Activated CD8-positive, alpha-beta T cell treated with anti-CD3 and anti-CD28 coated beads for 36 hours (primary cell): ENCODE results near the gene LINC00237. TPM values are rescaled to one million over a fixed set of nuclear protein-coding genes. Genes with fewer than 3 reads are reported as not detected.

Experiments
- ATAC-seq: fragments of 200-7000 bp; cut with Tn5 transposase; one replicate; pipeline ENCODE4 v1.10.0; 2021; ENCODE audit warnings: mild to moderate bottlenecking, moderate library complexity
- CTCF ChIA-PET: fragments of 350-600 bp; sonication (Branson Sonifier 250); formaldehyde crosslinking; loops from one replicate; lab custom pipeline; 2021; ENCODE audit warnings: antibody characterized with exemption; lab: Charles Lee
- POLR2A ChIA-PET: fragments of 350-600 bp; sonication (Branson Sonifier 250); formaldehyde crosslinking; loops from one replicate; lab custom pipeline; 2021; ENCODE audit warnings: antibody characterized with exemption; lab: Charles Lee
- DNase-seq: peaks from one replicate; pipeline ENCODE4 v3.0.0-alpha.2; 2020
- H3K27ac Mint-ChIP-seq: one replicate; pipeline ENCODE4 v1.8.0; 2021; ENCODE audit warnings: mild to moderate bottlenecking, mixed read lengths
- H3K27me3 Mint-ChIP-seq: one replicate; pipeline ENCODE4 v1.8.0; 2021; ENCODE audit warnings: mixed read lengths
- H3K36me3 Mint-ChIP-seq: one replicate; pipeline ENCODE4 v1.8.0; 2021; ENCODE audit warnings: low read depth, mixed read lengths
- H3K4me1 Mint-ChIP-seq: one replicate; pipeline ENCODE4 v1.8.0; 2021; ENCODE audit warnings: low read depth, mixed read lengths
- H3K4me3 Mint-ChIP-seq: one replicate; pipeline ENCODE4 v1.8.0; 2021; ENCODE audit warnings: mild to moderate bottlenecking, moderate library complexity, mixed read lengths
- H3K9me3 Mint-ChIP-seq: one replicate; pipeline ENCODE4 v1.8.0; 2021; ENCODE audit warnings: mixed read lengths
- intact Hi-C: fragments of 100-400 bp; cut with micrococcal nuclease; formaldehyde crosslinking; loops from one replicate; pipeline ENCODE4 v1.10.0; 2022
- total RNA-seq, 2 experiments: library from RNA; stranded (reverse); gene quantifications; one replicate each; pipeline ENCODE4 v1.2.3, GENCODE V29; 2021
- TF ChIP-seq, protein P1 (sequence below): fragments of 200-600 bp; IDR thresholded peaks from one replicate; pipeline ENCODE4 v1.8.0; 2022; ENCODE audit warnings: antibody characterized with exemption, mild to moderate bottlenecking

The LINC00237 gene
- total RNA-seq, 2 experiments from 2014 or later, result not detected

- H3K36me3 Mint-ChIP-seq, result no peaks in the 10 kb centered on the region
- peak within 1 kb of the TSS; percentile 83 for H3K4me3 Mint-ChIP-seq
- DNase-seq (peak; percentile 96), ATAC-seq (peak; percentile 99)
- no peaks in the 10 kb centered on the region for H3K9me3 Mint-ChIP-seq
- intact Hi-C loops, result no loop called here
- H3K27ac Mint-ChIP-seq, result peak within 1 kb of the TSS; percentile 86
- ChIA-PET CTCF (interaction anchor here (0.7 to 1.5 kb wide), 9 partner anchors 12 to 379 kb away, joined by 3 to 6 read pairs (median 3); no protein-coding TSS in a partner anchor), POLR2A (interaction anchor here (0.7 to 1.6 kb wide), 3 partner anchors 17 to 515 kb away, joined by 3 to 4 read pairs (median 3); no protein-coding TSS in a partner anchor)
- H3K27me3 Mint-ChIP-seq, result peaks cover 4% of the 10 kb centered on the region
- H3K4me1 Mint-ChIP-seq, result peaks cover 15% of the 10 kb centered on the region
- TF ChIP-seq, protein P1, sequence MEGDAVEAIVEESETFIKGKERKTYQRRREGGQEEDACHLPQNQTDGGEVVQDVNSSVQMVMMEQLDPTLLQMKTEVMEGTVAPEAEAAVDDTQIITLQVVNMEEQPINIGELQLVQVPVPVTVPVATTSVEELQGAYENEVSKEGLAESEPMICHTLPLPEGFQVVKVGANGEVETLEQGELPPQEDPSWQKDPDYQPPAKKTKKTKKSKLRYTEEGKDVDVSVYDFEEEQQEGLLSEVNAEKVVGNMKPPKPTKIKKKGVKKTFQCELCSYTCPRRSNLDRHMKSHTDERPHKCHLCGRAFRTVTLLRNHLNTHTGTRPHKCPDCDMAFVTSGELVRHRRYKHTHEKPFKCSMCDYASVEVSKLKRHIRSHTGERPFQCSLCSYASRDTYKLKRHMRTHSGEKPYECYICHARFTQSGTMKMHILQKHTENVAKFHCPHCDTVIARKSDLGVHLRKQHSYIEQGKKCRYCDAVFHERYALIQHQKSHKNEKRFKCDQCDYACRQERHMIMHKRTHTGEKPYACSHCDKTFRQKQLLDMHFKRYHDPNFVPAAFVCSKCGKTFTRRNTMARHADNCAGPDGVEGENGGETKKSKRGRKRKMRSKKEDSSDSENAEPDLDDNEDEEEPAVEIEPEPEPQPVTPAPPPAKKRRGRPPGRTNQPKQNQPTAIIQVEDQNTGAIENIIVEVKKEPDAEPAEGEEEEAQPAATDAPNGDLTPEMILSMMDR, result peak; percentile 29
Measured at GRCh38 chr20:21125849-21126580, 19.9 kb upstream of the LINC00237 start, which contains the start of gene KIZ. Gene KIZ (plus strand): TSS chr20:21126082. CDS start chr20:21126116, 34 bp downstream.

DNA sequence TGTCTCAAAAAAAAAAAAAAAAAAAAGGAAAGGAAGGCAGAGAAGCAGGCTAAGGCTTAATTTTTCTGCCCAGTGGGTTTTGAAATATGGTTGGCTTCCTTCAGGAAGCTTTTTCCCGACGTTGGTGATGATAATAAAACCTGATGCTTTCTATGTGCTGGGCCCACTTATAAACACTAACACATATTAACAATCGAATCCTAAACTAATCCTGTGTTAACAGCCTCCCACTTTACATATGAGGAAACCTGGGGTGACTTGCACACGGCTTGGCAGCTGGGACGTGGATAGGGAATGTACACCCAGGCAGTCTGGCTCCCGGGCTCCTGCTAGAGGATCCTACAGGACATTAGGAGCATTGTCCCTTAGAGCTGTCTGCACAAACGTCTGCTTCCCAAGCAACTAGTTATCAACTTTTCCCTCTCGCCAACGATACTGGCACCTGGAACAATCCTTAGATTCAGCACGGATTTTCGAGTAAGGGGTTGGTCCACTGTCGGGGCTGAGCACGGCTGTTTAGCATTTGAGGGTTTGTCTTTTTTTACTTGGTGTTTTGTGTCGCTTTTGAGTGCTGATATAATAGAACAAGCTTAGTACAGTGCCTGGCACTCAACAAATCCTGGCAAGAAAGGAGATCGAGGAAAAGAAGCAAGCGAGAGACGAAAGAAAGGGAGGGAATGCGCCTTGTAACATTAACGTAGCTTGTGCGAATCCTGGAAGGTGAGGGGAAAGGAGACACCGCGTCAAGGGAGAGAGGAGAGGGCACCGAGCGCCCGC lies 19.1 kb upstream of the LINC00237 start:
- H3K4me3 Mint-ChIP-seq, result peak overlapping the region; percentile 83
- H3K9me3 Mint-ChIP-seq, result no peaks in the 10 kb centered on the region
- H3K27ac Mint-ChIP-seq, result peak overlapping the region; percentile 31
- ATAC-seq (peak; percentile 1), DNase-seq (no peak)
- H3K27me3 Mint-ChIP-seq, result peaks cover 8% of the 10 kb centered on the region
- POLR2A ChIA-PET, result interaction anchor here (1.0 to 1.6 kb wide), 2 partner anchors 16 to 26 kb away, joined by 3 to 4 read pairs; no protein-coding TSS in a partner anchor
- no peaks in the 10 kb centered on the region for H3K36me3 Mint-ChIP-seq
- TF ChIP-seq, protein P1, result no peak
- intact Hi-C loops, result no loop called here
- peaks cover 15% of the 10 kb centered on the region for H3K4me1 Mint-ChIP-seq
- CTCF ChIA-PET, result interaction anchor here (0.9 to 1.5 kb wide), 5 partner anchors 12 to 380 kb away, joined by 3 to 6 read pairs (median 5); no protein-coding TSS in a partner anchor

DNA sequence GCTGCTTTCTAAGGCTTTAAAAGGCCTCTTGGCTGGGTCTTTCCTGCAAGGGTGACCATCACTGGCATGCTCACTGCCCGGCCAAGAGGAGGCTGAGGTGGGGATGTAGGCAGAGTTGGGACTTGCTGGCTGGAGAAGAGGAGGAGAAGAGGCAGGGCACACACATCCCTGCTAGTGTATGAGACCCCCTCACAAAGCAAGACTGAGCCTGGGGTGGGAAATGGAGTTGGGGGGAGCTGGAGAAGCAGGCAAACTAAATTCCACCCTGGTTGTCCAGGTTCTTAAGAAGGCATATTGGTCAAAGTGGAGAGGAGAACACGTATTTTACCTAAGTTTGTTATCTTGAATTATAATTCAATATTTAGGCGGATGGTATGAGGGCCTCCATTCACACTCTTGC lies 18.0 kb upstream of the LINC00237 start:
- Mint-ChIP-seq H3K4me1 (peaks cover 15% of the 10 kb centered on the region), H3K4me3 (no peak overlapping the region), H3K36me3 (no peaks in the 10 kb centered on the region), H3K27me3 (peaks cover 8% of the 10 kb centered on the region), H3K27ac (no peak overlapping the region), H3K9me3 (no peaks in the 10 kb centered on the region)
- TF ChIP-seq, protein P1, result no peak
- DNase-seq (no peak), ATAC-seq (no peak)
- CTCF ChIA-PET, result no interaction called here
- POLR2A ChIA-PET, result no interaction called here
- intact Hi-C loops, result no loop called here

DNA sequence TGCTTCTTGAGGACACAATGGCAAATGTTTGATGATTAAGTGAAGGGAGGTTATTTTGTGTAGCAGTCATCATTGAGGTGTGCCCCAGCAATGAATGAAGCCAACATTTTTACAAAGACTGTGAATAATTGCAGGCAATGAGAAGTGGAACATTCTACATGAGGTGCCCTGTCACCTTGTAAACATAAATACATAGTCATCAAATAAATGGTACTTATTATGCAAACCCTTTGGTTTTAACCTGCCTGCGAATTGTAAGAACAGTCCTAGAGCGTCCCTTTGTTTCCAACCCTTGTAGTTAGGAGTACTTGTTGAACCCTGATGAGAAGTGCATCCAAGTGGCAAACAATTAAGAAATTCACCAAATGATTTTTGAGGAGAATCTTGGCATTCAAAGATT lies 12.6 kb upstream of the LINC00237 start:
- Mint-ChIP-seq H3K4me1 (no peaks in the 10 kb centered on the region), H3K36me3 (no peaks in the 10 kb centered on the region), H3K4me3 (no peak overlapping the region), H3K9me3 (no peaks in the 10 kb centered on the region), H3K27ac (no peak overlapping the region), H3K27me3 (peaks cover 15% of the 10 kb centered on the region)
- ChIA-PET CTCF (interaction anchor here (1.4 kb wide), 1 partner anchor 16 kb away, joined by 3 read pairs; no protein-coding TSS in a partner anchor), POLR2A (no interaction called here)
- intact Hi-C loops, result no loop called here
- ATAC-seq, result no peak
- no peak for DNase-seq
- TF ChIP-seq, protein P1, result no peak
